Measurements from ENCODE around the gene DPYSL3.

DNA sequence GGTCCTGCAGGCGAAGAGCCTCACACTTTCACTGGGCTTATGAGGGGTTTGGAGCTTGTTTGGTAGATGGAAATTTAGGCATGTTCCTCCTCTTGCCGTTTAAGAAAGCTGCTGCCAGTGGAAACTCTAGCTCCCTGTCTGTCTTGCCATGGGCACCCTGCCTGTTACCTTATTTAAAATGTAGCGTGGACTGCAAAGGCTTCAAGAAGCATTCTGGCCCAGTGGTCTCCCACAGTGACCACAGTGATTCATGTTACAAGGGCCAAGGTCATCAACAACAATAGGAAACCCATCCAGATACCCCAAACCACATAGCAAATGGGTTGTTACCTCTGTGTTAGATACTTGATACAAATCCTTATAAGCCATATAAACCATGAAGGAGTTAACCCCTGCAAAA is 96.6 kb downstream of the DPYSL3 start:
- TF ChIP-seq, protein P1, sequence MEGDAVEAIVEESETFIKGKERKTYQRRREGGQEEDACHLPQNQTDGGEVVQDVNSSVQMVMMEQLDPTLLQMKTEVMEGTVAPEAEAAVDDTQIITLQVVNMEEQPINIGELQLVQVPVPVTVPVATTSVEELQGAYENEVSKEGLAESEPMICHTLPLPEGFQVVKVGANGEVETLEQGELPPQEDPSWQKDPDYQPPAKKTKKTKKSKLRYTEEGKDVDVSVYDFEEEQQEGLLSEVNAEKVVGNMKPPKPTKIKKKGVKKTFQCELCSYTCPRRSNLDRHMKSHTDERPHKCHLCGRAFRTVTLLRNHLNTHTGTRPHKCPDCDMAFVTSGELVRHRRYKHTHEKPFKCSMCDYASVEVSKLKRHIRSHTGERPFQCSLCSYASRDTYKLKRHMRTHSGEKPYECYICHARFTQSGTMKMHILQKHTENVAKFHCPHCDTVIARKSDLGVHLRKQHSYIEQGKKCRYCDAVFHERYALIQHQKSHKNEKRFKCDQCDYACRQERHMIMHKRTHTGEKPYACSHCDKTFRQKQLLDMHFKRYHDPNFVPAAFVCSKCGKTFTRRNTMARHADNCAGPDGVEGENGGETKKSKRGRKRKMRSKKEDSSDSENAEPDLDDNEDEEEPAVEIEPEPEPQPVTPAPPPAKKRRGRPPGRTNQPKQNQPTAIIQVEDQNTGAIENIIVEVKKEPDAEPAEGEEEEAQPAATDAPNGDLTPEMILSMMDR (IDR thresholded peaks at IDR 0.05), result no peak
- TF ChIP-seq POLR2A (IDR thresholded peaks at IDR 0.05), result no peak

All from body of pancreas (tissue), 4 donors.